Forelimb muscle (tissue), 1 donor: ENCODE results near the gene ZCCHC12. TPM values are rescaled to one million over a fixed set of nuclear protein-coding genes. Genes with fewer than 3 reads are reported as not detected.

Experiments used
- DNase-seq: peaks from one replicate; pipeline ENCODE4 v3.0.0-alpha.2; 2013; ENCODE audit warnings: low read depth
- polyA plus RNA-seq: library from polyadenylated mRNA; unstranded; fragments of 120-200 nt; gene quantifications from one replicate; pipeline ENCODE4 v1.2.1, GENCODE V29; 2013; ENCODE audit not compliant: insufficient read length

Gene ZCCHC12
- polyA plus RNA-seq, 1 donor, result 0.47 TPM

- no peak for DNase-seq
Measured at GRCh38 chrX:118867251-118867650, 43.6 kb downstream of the ZCCHC12 start.

DNA sequence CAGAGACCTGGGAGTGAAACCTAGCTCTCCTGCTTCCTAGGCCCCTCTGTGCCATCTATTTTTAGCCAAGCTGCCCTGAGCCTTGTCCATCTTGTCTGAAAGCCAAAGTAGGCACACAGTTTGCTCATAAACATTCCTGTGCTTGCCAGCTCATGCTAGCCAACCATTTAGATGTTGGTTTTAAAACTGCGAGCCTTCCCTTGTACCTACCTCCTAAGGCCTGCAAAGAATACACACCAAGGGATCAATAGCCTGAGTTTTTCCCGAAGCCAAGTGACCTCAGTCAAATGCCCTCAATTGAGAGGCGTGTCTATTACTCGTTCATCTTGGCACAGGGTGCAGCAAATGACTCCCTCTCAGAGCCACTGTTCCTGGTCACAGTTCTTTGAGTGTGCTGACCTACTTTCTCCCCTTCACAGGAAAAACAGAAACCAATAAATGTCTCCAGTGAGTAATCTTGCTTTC lies 48.5 kb downstream of the ZCCHC12 start:
- no peak for DNase-seq

Other genes with a start within 250 kb of the ZCCHC12 start
- 26.6 TPM for gene IL13RA1, start 96.2 kb upstream of the ZCCHC12 start, polyA plus RNA-seq
- gene LONRF3, start 150.8 kb downstream of the ZCCHC12 start, polyA plus RNA-seq, result 3.5 TPM
- gene CT47C1, start 249.2 kb downstream of the ZCCHC12 start, polyA plus RNA-seq, result not detected